ENCODE results near the gene BTNL3.

BTNL3 gene

GRCh38 chr5:181050016-181050415 lies 61.4 kb downstream of the BTNL3 start:
- DNase-seq, result no peak

GRCh38 chr5:181051841-181052671 lies 63.4 kb downstream of the BTNL3 start:
- DNase-seq, result peak; percentile 1

- no peak for DNase-seq
These were observed 64.2 kb downstream of the BTNL3 start for GRCh38 chr5:181052672-181053487.

DNA sequence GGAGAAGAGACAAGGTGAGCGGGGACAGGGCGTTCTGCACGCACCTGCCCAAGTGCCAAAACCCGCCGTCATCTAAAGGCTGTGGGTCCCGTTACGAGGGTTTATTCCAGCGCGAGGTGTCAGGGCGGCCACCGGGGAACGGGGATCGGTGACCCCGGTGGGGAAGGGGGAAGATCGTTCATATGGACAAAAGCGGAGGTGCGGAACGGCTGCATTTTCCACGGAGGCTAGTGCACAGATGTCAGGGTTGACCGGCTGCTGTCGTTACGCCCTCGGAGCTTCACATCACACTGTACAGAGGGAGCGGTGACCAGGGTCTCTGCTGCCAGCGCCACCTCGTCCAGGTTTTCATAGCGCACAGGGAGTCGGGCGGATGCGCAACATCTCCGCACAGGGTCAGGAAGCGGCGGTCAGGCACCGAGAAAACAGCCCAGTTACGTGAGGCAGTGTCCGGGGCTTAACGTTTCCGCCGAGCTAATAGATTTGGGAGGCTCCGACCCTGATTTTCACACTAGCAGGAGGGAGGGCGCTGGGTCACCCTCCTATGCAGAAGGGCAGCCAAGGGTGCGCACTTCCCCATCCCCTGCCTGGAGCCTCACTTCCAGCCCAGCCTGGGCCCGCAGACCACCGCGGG lies 65.0 kb downstream of the BTNL3 start:
- no peak for DNase-seq

DNA sequence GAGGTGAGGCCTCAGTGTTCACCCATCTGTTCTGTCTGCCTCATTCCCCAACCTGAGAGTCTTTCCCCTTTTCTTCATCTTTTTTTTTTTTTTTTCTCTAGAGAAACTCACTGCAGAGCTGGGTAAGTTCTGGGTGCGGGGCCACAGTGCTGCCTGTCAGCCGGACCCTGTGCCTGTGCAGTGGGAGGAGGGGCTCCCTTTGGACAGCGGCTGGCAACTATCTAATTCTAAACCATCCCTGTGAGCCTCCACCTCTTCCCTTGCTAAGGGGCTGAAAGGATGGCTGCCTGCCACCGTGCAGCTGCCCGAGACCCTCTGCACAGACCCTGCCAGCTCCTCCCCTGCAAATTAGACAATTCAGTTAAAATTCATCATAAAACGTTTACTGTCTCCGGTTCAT lies 65.5 kb downstream of the BTNL3 start:
- no peak for DNase-seq

GRCh38 chr5:181054871-181055459 lies 66.3 kb downstream of the BTNL3 start:
- DNase-seq, result no peak
